Renal pelvis (tissue), 12 donors: ENCODE data around the gene CDHR1. TPM values are rescaled to one million over a fixed set of nuclear protein-coding genes. Genes with fewer than 3 reads are reported as not detected.
"Not testable (repeated sequence)": the region's sequence is repeated elsewhere in the genome, so short reads cannot be mapped to it uniquely, and the experiment has no call there.

Experiments used
- DNase-seq: peaks from one replicate; pipeline ENCODE4 v3.0.0-alpha.2; 2013
- long read RNA-seq, 16 experiments: transcript quantifications; one replicate each; lab custom pipeline, GENCODE V29; 2026
- polyA plus RNA-seq, 3 donors: library from polyadenylated mRNA; unstranded; fragments of 120-200 nt; gene quantifications; one replicate each; pipeline ENCODE4 v1.2.1, GENCODE V29; 2013; ENCODE audit not compliant: insufficient read length in 3 of 3

CDHR1 gene
- polyA plus RNA-seq: 1 to 10 TPM in 2 of 3 donors, under 1 TPM in 1; 0.65 to 1.3 (median 1.2) TPM
- long read RNA-seq, donor 1: 0 reads
- long read RNA-seq, donor 2: 0 reads
- long read RNA-seq, donor 3: 0 reads
- long read RNA-seq, donor 4: 0 reads
- long read RNA-seq, donor 5: 0 reads
- long read RNA-seq, donor 6: 0 reads
- long read RNA-seq, donor 7: 0 reads
- long read RNA-seq, donor 8: 0 reads
- long read RNA-seq, donor 9: 0 reads
- long read RNA-seq, donor 10: 0 reads
- long read RNA-seq, donor 11: 0 reads
- long read RNA-seq, donor 12: 0 reads
- long read RNA-seq, donor 13: 0 reads
- long read RNA-seq, donor 14: 0 reads
- long read RNA-seq, donor 15: 0 reads
- long read RNA-seq, donor 16: 0 reads

DNA sequence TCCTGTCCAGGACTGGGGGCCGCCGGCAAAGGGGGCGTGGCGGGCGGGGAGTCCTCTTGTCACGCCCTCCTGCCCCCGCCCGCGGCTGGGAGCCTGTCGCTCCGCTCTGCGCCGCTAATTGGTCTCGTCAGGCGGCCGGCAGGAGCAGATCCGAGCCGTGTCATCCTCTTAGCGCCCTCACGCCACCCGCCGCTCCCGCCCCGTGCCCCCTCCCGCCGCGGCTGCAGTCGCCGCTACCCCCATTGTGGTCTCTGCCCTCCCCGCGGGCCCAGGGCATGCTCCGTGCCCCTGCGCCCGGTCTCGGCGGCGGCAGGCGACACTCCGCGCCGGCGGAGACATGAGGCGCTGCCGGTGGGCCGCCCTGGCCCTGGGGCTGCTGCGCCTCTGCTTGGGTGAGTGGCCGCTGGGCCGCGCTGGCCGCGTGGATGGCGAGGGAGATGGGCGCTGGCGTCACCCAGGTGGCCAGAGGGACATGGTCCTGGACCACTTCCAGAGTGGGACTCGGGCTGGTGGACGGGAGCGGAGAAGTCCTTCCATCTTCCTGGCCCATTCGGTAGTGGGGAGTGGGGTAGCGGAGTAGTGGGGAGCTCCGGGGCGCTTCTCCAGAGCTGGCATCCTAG, at the start of gene CDHR1:
Gene CDHR1 (plus strand): TSS at position 114 of the 620 bp plus-strand sequence. CDS start 224 bp downstream, at position 338.
- no peak for DNase-seq

- no peak for DNase-seq
Observed at GRCh38 chr10:84147347-84147746, 47.0 kb upstream of the CDHR1 start.

- not testable (repeated sequence) for DNase-seq
Observed at GRCh38 chr10:84148006-84148597, 46.2 kb upstream of the CDHR1 start.

- no peak for DNase-seq
Observed at GRCh38 chr10:84149854-84150253, 44.5 kb upstream of the CDHR1 start.

- no peak for DNase-seq
Observed at GRCh38 chr10:84152769-84153168, 41.6 kb upstream of the CDHR1 start.

GRCh38 chr10:84155521-84155920, 38.8 kb upstream of the CDHR1 start:
- DNase-seq: no peak

GRCh38 chr10:84156009-84156408, 38.3 kb upstream of the CDHR1 start:
- no peak for DNase-seq

DNA sequence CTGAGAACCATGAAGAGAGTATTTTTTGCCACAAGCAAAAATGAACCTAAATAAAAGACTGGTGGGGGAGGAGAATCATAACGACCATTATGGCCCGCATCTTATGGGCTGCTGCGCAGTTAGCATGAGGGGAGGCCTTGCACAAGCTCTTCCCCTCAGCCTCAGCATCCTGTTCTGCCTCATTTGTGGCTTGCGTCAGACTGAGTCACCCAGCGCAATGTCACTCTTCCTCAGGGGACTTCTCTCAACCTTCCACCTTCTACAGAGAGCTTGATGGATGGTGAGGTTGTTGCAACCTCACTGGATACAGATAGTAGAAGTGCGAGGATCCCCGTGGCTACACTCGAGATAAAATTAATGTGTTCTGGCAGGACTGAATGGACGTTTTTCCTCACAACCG, 37.6 kb upstream of the CDHR1 start:
- DNase-seq: no peak

DNA sequence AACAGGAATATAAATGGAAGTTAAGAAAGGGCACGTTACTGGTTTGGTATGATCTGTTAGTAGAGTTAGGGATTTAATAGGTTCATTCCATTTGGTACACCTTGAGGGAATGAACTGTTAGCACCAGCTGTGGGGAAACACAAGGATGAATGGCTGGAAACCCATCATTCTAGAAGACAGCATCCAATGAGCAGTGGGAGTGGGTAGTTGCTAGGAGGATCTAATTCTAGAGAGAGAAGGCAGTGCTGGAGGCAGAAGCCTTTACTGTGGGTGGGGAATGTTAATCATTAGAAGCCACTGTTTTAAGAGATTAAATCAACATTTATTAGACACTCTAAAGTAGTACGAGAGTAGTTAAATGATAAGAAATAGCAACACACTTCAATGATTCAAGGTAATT, 36.3 kb upstream of the CDHR1 start:
- no peak for DNase-seq

DNA sequence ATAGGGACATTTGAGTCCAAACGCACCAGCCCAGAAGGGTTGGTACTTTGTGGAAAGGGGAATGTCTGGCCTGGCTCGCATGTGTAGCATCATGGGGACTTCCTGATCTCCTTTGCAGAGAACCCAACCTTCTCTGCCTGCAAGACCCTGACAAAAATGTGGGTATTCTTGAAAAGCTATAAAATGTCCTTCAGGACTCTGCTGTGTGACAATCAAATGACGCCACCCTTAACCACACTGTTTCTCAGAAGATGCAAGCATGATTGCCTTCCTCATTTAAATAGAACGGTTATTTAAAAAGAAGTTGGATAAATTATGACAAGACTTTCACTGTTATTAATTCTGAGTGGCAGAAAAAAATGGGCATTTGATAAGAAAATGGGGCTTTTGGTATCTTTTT, 35.8 kb upstream of the CDHR1 start:
- no peak for DNase-seq

DNA sequence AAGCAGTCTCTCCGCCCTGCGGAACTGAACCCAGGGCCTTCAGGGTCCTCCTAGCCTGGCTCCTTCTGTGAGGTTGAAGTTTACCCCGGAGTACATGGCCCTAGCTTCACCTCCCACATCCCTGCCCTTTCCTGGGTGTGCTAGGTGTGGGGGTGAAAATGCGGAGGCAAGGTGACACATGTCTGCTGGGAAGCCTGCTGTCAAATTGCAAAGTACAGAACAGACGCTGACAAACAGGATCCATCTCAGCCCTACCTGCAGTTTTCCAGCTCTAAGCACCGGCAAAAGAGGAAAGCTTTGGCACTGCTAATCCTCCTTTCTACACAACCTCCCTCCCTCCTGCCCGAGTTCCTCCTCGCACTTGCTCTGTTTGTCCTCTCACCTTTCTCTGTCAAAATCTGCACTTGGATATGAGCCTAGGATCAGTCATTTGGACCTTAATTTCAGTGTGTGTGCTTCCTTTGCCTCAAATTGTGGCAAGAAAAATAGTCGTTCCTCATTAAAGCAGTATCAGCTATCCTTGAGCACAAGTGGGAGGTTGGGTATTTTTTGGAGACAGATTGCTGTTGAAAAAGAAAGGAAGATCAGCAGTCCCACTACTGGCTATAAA, 35.2 kb upstream of the CDHR1 start:
- no peak for DNase-seq

GRCh38 chr10:84160663-84161362, 33.5 kb upstream of the CDHR1 start:
- DNase-seq: no peak

GRCh38 chr10:84163996-84164395, 30.3 kb upstream of the CDHR1 start:
- DNase-seq: no peak

DNA sequence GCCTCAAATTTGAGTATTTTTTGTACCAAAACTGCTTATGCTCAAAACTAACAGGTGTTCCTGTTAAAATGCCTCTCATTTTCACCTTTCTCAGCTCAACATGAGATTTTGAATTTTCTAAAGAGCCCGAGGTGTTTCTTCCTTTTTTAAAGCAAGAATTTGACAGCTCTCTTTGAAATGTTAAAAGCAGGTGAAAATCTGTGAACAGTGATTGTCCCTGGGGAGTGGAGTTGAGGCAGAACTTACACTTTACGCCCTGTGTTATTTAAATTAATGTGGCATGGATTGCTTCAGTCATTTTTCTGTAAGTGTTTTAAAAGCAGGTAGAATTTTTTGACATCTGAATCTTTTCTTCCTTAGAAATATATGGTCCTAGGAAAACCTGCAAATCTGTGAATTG, 29.9 kb upstream of the CDHR1 start:
- no peak for DNase-seq

GRCh38 chr10:84166620-84167288, 27.6 kb upstream of the CDHR1 start:
- no peak for DNase-seq

DNA sequence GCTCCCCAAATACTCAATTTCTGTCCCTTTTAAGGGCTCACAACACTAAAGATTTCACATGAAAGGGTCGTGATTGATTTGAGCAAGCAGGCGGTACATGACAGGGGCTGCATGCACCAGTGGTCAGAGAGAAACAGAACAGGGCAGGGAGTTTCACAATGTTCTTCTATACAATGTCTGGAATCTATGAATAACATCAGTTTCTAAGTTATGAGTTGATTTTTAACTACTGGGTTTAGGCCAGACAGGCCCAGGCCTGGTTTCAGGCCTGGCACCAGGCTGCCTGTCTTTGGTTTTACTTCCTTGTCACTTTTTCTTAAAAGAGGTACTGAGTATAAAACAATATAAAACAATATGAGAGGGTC, 27.1 kb upstream of the CDHR1 start:
- DNase-seq: not testable (repeated sequence)

DNA sequence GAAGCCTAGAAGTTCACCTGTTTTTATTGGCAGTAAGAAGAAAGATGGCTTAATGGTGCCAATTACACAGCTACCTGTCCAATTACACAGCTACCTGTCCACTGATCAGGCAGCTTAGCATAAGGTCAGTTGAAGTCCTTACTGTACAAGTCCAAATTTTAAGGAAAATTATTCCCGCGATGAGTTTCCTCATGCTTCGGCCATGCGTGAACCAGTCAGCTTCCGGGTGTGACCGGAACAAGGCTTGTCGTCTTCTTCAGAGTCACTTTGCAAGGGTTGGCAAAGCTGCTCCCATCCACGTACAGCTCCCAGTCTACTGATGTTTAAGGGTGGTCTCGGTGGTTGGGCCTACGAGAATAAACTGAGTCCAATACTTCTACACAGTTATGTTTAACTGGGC, 26.0 kb upstream of the CDHR1 start:
- not testable (repeated sequence) for DNase-seq

- not testable (repeated sequence) for DNase-seq
Observed at GRCh38 chr10:84171237-84171636, 23.1 kb upstream of the CDHR1 start.

DNA sequence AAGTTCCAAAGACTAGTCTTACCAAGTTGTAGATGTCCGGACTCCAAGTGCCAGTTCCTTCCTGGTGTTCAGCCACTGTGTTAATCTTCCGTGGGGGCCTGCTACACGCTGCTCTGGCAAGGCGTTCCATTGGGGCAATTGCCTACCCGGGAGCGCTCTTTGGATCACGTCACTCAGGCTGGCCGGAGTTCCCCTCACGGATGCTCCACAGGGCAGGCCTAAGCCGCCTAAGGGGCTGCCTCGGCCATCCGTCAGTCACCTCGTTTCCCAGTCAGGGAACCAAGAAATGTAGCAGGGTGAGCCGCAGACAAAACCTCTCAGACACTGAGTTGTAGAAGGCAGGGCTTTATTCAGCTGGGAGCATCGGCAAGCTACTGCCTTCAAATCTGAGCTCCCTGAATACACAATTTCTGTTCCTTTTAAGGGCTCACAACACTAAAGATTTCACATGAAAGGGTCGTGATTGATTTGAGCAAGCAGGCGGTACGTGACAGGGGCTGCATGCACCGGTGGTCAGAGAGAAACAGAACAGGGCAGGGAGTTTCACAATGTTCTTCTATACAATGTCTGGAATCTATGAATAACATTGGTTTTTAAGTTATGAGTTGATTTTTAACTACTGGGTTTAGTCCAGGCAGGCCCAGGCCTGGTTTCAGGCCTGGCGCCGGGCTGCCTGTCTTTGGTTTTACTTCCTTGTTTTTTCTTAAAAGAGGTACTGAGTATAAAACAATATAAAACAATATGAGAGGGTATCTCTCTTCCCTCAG, 22.5 kb upstream of the CDHR1 start:
- DNase-seq: not testable (repeated sequence)

DNA sequence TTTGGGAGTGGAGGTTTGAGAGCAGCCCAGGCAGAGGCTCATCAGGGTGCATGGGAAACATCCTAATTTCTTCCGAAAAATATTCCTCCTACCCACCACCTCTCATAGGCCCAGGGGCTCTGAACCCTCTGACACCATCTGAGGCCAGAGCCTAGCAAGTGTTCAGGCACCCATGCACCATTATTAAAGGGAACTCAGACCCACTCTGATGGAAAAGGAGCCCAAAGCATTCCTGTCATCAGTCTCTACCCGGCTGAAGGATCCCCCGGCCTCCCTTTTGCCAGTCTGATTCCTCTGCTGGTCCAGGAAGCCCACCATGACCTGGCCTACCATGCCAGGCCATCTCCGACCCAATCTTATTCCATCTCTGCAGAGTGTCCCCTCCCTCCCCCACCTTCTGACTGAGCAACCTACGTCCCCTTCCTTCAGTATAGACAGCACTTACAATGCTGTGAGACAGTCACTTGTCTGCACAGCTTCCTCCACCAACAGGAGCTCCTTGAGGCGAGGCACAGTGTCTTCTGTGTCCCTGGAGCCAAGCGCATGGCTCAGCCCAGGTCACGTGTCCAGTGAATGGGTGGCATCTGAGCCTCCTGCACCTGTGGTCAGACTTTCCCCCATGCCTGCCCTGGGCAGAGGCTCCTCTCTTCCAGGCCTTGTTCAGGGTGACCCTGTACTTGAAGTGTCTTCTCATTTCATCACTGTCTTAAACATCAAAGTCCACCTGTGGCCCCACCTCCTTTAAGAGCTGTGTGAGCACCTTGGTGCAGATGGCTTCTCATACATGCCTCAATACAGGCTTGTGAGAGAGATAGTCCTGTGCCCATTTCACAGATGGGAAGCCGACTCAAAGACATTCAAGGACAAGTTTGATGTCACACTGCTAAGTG, 21.6 kb upstream of the CDHR1 start:
- DNase-seq: no peak
